ENCODE measurements around the gene TBCCD1. TPM values are rescaled to one million over a fixed set of nuclear protein-coding genes. Genes with fewer than 3 reads are reported as not detected.

TBCCD1 gene
- total and polyA plus RNA-seq, 2 of the 8 experiments (the other 6 are each of a cell fraction or from before 2014, with no cell fraction given) = 11.3 to 13.9 TPM

- Histone ChIP-seq H3K4ac (replicated peaks; ENCODE audit: insufficient read length, low read depth, low read length) (no peak overlapping the region), H2BK12ac (ENCODE audit: low read depth, low read length) (no peak overlapping the region), H4K20me1 (replicated peaks in 1 of 2; ENCODE audit: control insufficient read depth in 1 of 2, insufficient read depth in 2 of 2, low read length in 2 of 2) (no peaks in the 10 kb centered on the region), H3K79me1 (ENCODE audit: low read depth, low read length) (no peaks in the 10 kb centered on the region), H3K27me3 (replicated peaks in 1 of 4; ENCODE audit: control insufficient read depth in 3 of 4, extremely low read depth in 1 of 4, insufficient read depth in 3 of 4, low read length in 3 of 4) (no peaks in the 10 kb centered on the region), H3K23me2 (ENCODE audit: low read depth, low read length) (no peaks in the 10 kb centered on the region), H2AFZ (ENCODE audit: low read length) (no peak overlapping the region), H3K4me3 (ENCODE audit: extremely low read depth in 1 of 4, insufficient read depth in 2 of 4, low read depth in 3 of 4, low read length in 4 of 4) (no peak overlapping the region), H2BK20ac (ENCODE audit: low read length) (no peak overlapping the region), H3K36me3 (ENCODE audit: control insufficient read depth in 2 of 4, insufficient read depth in 4 of 4, low read length in 3 of 4) (no peaks in the 10 kb centered on the region), H3K9ac (replicated peaks in 1 of 4; ENCODE audit: extremely low read depth in 1 of 4, low read depth in 3 of 4, low read length in 3 of 4) (no peak overlapping the region), H3K9me3 (ENCODE audit: insufficient read depth in 2 of 2, low read depth in 1 of 2, low read length in 1 of 2) (no peaks in the 10 kb centered on the region), H2BK120ac (replicated peaks; ENCODE audit: low read depth, low read length) (no peak overlapping the region), H4K91ac (replicated peaks; ENCODE audit: insufficient read length, low read length) (no peak overlapping the region), H3K79me2 (ENCODE audit: control insufficient read depth in 1 of 2, insufficient read depth in 2 of 2, low read length in 2 of 2) (no peaks in the 10 kb centered on the region), H4K8ac (ENCODE audit: extremely low read depth, insufficient read depth, low read length) (no peak overlapping the region), H3K18ac (ENCODE audit: extremely low read depth, low read length) (no peak overlapping the region), H4K5ac (ENCODE audit: insufficient read length, low read depth, low read length) (no peak overlapping the region), H3K4me1 (replicated peaks in 1 of 4; ENCODE audit: control insufficient read depth in 3 of 4, insufficient read depth in 4 of 4, low read length in 3 of 4) (no peaks in the 10 kb centered on the region), H3K14ac (ENCODE audit: insufficient read length) (no peak overlapping the region), H3K56ac (replicated peaks; ENCODE audit: insufficient read length, low read depth, low read length) (no peak overlapping the region), H2AK5ac (ENCODE audit: low read depth, low read length) (no peak overlapping the region), H2BK15ac (ENCODE audit: low read length) (no peak overlapping the region), H3K23ac (ENCODE audit: insufficient read length) (no peak overlapping the region), H3K4me2 (ENCODE audit: insufficient read depth in 1 of 2, low read depth in 2 of 2, low read length in 2 of 2) (no peak overlapping the region), H2BK5ac (ENCODE audit: low read depth, low read length) (no peak overlapping the region), H3K27ac (ENCODE audit: low read depth, low read length) (no peak overlapping the region)
- ChIA-PET POLR2A (ENCODE audit: partially characterized antibody) (no interaction called here), CTCF (ENCODE audit: partially characterized antibody) (interaction anchor here (1.4 to 23.7 kb wide), 3 partner anchors 8 to 65 kb away, joined by 3 to 333 read pairs (median 5); partner anchors contain the start of gene AHSG)
- TF ChIP-seq ASH2L (IDR thresholded peaks at IDR 0.05; ENCODE audit: low read length) (no peak), KDM1A (IDR thresholded peaks at IDR 0.05; ENCODE audit: borderline replicate concordance, low read length) (no peak)
- no peak for FAIRE-seq
- DNase-seq (ENCODE audit: low read depth in 1 of 2, low spot score in 2 of 2) = no peak
These were observed 37.9 kb upstream of the TBCCD1 start for GRCh38 chr3:186605078-186605477.
